ENCODE data around the gene CRYGC.
"Not testable (repeated sequence)": the region's sequence is repeated elsewhere in the genome, so short reads cannot be mapped to it uniquely, and the experiment has no call there.

CRYGC gene

DNA sequence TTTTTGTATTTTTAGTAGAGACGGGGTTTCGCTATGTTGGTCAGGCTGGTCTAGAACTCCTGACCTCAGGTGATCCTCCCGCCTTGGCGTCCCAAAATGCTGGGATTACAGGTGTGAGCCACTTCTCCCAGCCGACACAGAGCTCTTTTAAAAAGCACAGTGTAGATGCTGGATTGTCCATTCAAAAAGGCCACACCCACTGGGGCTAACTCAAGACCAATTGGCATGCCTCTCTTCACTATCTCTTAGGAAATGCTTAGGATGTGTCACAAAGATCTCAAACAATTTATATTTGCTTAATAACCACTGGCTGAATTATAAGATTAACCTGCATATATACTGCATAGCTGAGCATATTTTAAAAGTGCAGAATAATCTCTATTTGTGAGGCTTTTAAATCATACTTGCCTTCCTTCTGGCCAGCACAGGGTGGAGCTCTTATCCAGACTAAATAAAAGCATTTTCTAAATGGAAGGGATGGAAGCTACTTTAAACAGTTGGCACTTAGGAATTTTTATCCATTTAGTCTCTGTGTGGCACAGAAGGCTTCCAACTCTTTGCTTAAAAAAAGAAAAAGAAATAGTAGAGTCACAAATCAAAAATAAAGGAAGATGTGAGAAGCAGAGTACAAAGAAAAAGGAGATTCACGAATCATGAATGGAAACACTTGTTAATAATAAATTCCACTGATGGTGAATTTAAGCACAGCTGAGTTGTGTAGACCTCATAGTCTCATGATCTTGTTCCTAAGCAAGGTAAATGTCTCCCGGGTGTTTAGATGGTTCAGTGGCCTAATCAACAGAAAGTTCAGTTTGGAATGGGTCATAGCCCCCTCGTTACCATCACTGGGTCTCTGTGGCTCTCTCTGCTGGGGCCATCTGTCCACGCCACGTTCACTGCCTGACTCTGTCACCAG lies 27.7 kb downstream of the CRYGC start:
- Histone ChIP-seq H3K36me3 (ENCODE audit: control insufficient read depth, insufficient read depth, low read length) (no peaks in the 10 kb centered on the region), H3K9ac (ENCODE audit: low read depth, low read length) (no peak overlapping the region), H3K4me3 (ENCODE audit: low read depth, low read length) (no peak overlapping the region), H3K4me1 (ENCODE audit: control insufficient read depth, insufficient read depth, low read length) (no peaks in the 10 kb centered on the region), H3K9me3 (ENCODE audit: control insufficient read depth, insufficient read depth, low read length) (no peaks in the 10 kb centered on the region), H3K27me3 (ENCODE audit: control insufficient read depth, insufficient read depth, low read length) (no peaks in the 10 kb centered on the region)

- H3K4me3 ChIP-seq (ENCODE audit: low read depth, low read length), result no peak overlapping the region
Measured at GRCh38 chr2:208099682-208100470, 29.8 kb downstream of the CRYGC start.

DNA sequence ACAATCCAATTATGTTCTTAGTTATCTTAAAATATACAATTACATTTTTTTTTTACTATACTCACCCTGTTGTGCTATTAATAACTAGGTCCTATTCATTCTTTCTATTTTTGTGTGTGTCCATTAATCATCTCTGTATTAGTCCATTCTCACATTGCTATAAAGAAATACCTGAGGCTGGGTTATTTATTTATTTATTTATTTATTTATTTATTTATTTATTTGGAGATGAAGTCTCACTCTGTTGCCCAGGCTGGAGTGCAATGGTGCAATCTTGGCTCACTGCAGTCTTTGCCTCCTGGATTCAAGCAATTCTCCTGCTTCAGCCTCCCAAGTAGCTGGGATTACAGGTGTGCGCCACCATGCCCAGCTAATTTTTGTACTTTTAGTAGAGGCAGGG lies 30.9 kb downstream of the CRYGC start:
- H3K4me3 ChIP-seq (ENCODE audit: low read depth, low read length); H3K36me3 ChIP-seq (ENCODE audit: control insufficient read depth, insufficient read depth, low read length); H3K4me1 ChIP-seq (ENCODE audit: control insufficient read depth, insufficient read depth, low read length); H3K27me3 ChIP-seq (ENCODE audit: control insufficient read depth, insufficient read depth, low read length); H3K9ac ChIP-seq (ENCODE audit: low read depth, low read length); H3K9me3 ChIP-seq (ENCODE audit: control insufficient read depth, insufficient read depth, low read length): not testable (repeated sequence)

More at GRCh38 chr2:208099682-208100470, 29.8 kb downstream of the CRYGC start:
- no peaks in the 10 kb centered on the region for H3K27me3 ChIP-seq (ENCODE audit: control insufficient read depth, insufficient read depth, low read length)
- no peaks in the 10 kb centered on the region for H3K36me3 ChIP-seq (ENCODE audit: control insufficient read depth, insufficient read depth, low read length)
- H3K9me3 ChIP-seq (ENCODE audit: control insufficient read depth, insufficient read depth, low read length), result no peaks in the 10 kb centered on the region
- no peaks in the 10 kb centered on the region for H3K4me1 ChIP-seq (ENCODE audit: control insufficient read depth, insufficient read depth, low read length)
- H3K9ac ChIP-seq (ENCODE audit: low read depth, low read length), result no peak overlapping the region

GRCh38 chr2:208098267-208098666 lies 31.4 kb downstream of the CRYGC start:
- Histone ChIP-seq H3K36me3 (ENCODE audit: control insufficient read depth, insufficient read depth, low read length) (no peaks in the 10 kb centered on the region), H3K4me3 (ENCODE audit: low read depth, low read length) (no peak overlapping the region), H3K27me3 (ENCODE audit: control insufficient read depth, insufficient read depth, low read length) (no peaks in the 10 kb centered on the region), H3K9ac (ENCODE audit: low read depth, low read length) (no peak overlapping the region), H3K4me1 (ENCODE audit: control insufficient read depth, insufficient read depth, low read length) (no peaks in the 10 kb centered on the region), H3K9me3 (ENCODE audit: control insufficient read depth, insufficient read depth, low read length) (no peaks in the 10 kb centered on the region)

GRCh38 chr2:208097801-208098200 lies 31.8 kb downstream of the CRYGC start:
- H3K36me3 ChIP-seq (ENCODE audit: control insufficient read depth, insufficient read depth, low read length), result no peaks in the 10 kb centered on the region
- no peak overlapping the region for H3K9ac ChIP-seq (ENCODE audit: low read depth, low read length)
- H3K27me3 ChIP-seq (ENCODE audit: control insufficient read depth, insufficient read depth, low read length), result no peaks in the 10 kb centered on the region
- H3K4me1 ChIP-seq (ENCODE audit: control insufficient read depth, insufficient read depth, low read length), result no peaks in the 10 kb centered on the region
- H3K9me3 ChIP-seq (ENCODE audit: control insufficient read depth, insufficient read depth, low read length), result no peaks in the 10 kb centered on the region
- no peak overlapping the region for H3K4me3 ChIP-seq (ENCODE audit: low read depth, low read length)

GRCh38 chr2:208097313-208097712 lies 32.3 kb downstream of the CRYGC start:
- Histone ChIP-seq H3K9me3 (ENCODE audit: control insufficient read depth, insufficient read depth, low read length) (no peaks in the 10 kb centered on the region), H3K9ac (ENCODE audit: low read depth, low read length) (no peak overlapping the region), H3K4me3 (ENCODE audit: low read depth, low read length) (no peak overlapping the region)

DNA sequence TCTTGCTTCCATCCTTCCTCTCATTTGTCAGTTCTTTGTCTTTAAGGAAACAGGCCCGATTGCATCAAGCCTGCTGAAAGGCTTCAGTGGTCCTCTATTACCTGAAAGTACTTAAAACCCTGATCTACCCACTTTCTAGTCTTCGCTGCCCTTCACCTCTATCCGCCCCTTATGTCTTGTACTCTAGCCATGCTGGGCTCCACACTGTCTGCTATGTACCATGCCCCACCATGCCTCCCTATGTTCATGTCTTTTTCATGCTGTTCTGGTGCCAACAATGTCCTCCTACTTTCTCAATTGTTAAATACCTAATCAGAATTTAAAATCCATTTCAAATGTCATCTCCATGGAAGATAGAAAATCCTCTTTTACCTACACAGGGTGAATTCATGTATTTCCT lies 33.5 kb downstream of the CRYGC start:
- no peaks in the 10 kb centered on the region for H3K4me1 ChIP-seq (ENCODE audit: control insufficient read depth, insufficient read depth, low read length)
- no peaks in the 10 kb centered on the region for H3K27me3 ChIP-seq (ENCODE audit: control insufficient read depth, insufficient read depth, low read length)
- no peaks in the 10 kb centered on the region for H3K36me3 ChIP-seq (ENCODE audit: control insufficient read depth, insufficient read depth, low read length)
- no peak overlapping the region for H3K4me3 ChIP-seq (ENCODE audit: low read depth, low read length)
- H3K9me3 ChIP-seq (ENCODE audit: control insufficient read depth, insufficient read depth, low read length), result no peaks in the 10 kb centered on the region
- no peak overlapping the region for H3K9ac ChIP-seq (ENCODE audit: low read depth, low read length)

More at GRCh38 chr2:208097313-208097712, 32.3 kb downstream of the CRYGC start:
- Histone ChIP-seq H3K36me3 (ENCODE audit: control insufficient read depth, insufficient read depth, low read length) (no peaks in the 10 kb centered on the region), H3K27me3 (ENCODE audit: control insufficient read depth, insufficient read depth, low read length) (no peaks in the 10 kb centered on the region), H3K4me1 (ENCODE audit: control insufficient read depth, insufficient read depth, low read length) (no peaks in the 10 kb centered on the region)

DNA sequence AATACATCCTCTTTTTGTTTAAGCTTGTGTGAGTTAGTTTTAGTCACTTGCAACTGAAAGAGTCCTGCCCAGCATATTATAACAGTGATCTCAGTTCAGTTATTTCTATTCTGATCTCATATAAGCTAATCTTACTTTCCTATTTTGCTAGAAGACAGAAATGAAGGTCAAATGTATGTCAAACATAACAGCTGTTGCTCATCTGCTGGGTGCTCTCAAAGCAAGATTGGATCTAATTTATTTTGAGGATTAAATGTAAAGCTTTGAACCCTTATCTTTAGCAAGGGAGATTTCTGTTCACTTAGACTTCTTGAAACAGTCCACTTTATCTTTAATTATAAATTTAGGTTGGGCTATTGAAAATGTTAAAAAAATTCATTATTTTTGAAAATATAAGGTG lies 36.5 kb downstream of the CRYGC start:
- no peaks in the 10 kb centered on the region for H3K4me1 ChIP-seq (ENCODE audit: control insufficient read depth, insufficient read depth, low read length)
- no peak overlapping the region for H3K9ac ChIP-seq (ENCODE audit: low read depth, low read length)
- no peaks in the 10 kb centered on the region for H3K9me3 ChIP-seq (ENCODE audit: control insufficient read depth, insufficient read depth, low read length)
- no peaks in the 10 kb centered on the region for H3K36me3 ChIP-seq (ENCODE audit: control insufficient read depth, insufficient read depth, low read length)
- no peak overlapping the region for H3K4me3 ChIP-seq (ENCODE audit: low read depth, low read length)
- no peaks in the 10 kb centered on the region for H3K27me3 ChIP-seq (ENCODE audit: control insufficient read depth, insufficient read depth, low read length)

DNA sequence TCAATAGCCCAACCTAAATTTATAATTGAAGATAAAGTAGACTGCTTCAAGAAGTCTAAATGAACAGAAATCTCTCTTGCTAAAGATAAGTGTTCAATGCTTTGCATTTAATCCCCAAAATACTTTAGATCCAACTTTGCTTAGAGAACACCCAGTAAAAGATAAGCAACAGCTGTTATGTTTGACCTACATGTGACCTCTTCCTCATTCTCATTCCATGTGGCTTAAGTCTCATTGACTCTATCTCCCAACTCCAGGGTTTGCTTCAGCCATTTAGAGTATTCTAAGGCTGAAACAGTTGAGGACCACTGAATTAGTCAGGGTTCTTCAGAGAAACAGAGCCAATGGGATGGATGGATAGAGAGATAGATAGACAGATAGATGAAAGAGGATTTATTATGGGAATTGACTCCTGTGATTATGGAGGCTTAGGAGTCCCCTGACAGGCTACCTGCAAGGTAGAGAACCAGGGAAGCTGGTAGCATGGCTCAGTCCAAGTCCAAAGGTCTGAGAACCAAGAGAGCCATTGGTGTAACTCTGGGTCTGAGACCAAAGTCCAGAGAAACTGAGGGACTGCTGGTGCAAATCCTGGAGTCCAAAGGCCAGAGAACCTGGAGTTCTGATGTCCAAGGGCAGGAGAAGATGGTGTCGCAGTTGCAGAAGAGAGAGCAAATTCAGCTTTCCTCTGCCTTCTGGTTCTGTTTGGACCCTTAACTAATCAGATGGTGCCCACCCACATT lies 37.4 kb downstream of the CRYGC start:
- H3K27me3 ChIP-seq (ENCODE audit: control insufficient read depth, insufficient read depth, low read length), result no peaks in the 10 kb centered on the region
- H3K9me3 ChIP-seq (ENCODE audit: control insufficient read depth, insufficient read depth, low read length), result no peaks in the 10 kb centered on the region
- no peaks in the 10 kb centered on the region for H3K36me3 ChIP-seq (ENCODE audit: control insufficient read depth, insufficient read depth, low read length)
- H3K4me1 ChIP-seq (ENCODE audit: control insufficient read depth, insufficient read depth, low read length), result no peaks in the 10 kb centered on the region
- no peak overlapping the region for H3K9ac ChIP-seq (ENCODE audit: low read depth, low read length)
- no peak overlapping the region for H3K4me3 ChIP-seq (ENCODE audit: low read depth, low read length)

GRCh38 chr2:208090420-208090819 lies 39.2 kb downstream of the CRYGC start:
- no peaks in the 10 kb centered on the region for H3K4me1 ChIP-seq (ENCODE audit: control insufficient read depth, insufficient read depth, low read length)
- H3K9ac ChIP-seq (ENCODE audit: low read depth, low read length), result no peak overlapping the region
- H3K36me3 ChIP-seq (ENCODE audit: control insufficient read depth, insufficient read depth, low read length), result no peaks in the 10 kb centered on the region
- H3K9me3 ChIP-seq (ENCODE audit: control insufficient read depth, insufficient read depth, low read length), result no peaks in the 10 kb centered on the region
- no peak overlapping the region for H3K4me3 ChIP-seq (ENCODE audit: low read depth, low read length)
- H3K27me3 ChIP-seq (ENCODE audit: control insufficient read depth, insufficient read depth, low read length), result no peaks in the 10 kb centered on the region

GRCh38 chr2:208086029-208086428 lies 43.6 kb downstream of the CRYGC start:
- Histone ChIP-seq H3K9ac (ENCODE audit: low read depth, low read length) (no peak overlapping the region), H3K4me3 (ENCODE audit: low read depth, low read length) (no peak overlapping the region), H3K9me3 (ENCODE audit: control insufficient read depth, insufficient read depth, low read length) (no peaks in the 10 kb centered on the region), H3K36me3 (ENCODE audit: control insufficient read depth, insufficient read depth, low read length) (no peaks in the 10 kb centered on the region), H3K4me1 (ENCODE audit: control insufficient read depth, insufficient read depth, low read length) (no peaks in the 10 kb centered on the region), H3K27me3 (ENCODE audit: control insufficient read depth, insufficient read depth, low read length) (no peaks in the 10 kb centered on the region)
